ENCODE measurements around the gene DMBT1. TPM values are rescaled to one million over a fixed set of nuclear protein-coding genes. Genes with fewer than 3 reads are reported as not detected.

Gene DMBT1
- polyA plus RNA-seq, 3 donors, result 0.04 to 0.14 (median 0.10) TPM

DNA sequence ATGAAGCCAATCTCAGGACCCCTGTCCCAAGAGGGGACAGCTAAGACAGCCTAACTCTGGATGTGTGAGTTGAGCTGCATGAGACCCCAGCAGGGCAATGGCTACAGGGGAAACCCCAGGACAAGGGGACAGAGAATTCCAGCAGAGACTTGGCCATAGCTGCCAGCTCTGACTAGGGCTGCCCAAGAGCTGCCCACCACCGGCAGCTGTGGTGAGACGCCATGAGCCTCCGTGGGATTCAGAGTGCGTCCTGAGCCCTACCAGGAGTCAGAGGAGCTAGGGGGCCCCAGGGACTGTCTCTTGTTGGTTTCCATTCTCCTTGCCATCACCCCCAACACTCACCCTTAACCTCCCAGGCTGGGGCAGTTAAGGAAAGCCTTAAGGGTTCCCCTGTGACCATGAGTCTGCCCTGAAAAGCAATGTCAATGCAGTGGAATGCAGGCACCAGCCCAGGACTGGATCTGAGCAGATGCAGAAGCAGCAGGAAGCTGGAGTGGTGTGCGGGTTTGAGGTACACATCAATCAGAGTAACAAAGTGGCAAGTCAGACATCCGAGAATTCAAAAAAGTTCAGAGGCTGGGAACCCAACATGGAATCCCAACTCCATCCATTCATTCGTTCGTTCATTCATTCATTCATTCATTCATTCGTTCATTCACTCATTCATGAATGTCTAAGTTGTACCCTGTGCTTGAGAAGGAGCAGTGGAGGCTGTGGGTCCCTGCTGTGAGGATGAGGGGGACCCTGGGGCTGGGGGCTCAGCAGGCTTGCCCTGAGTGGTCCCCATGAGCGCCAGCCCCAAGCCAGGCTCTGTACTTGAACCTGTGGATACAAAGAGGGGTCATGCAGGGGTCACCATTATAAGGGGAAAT is 86.2 kb downstream of the DMBT1 start:
- no peak for DNase-seq

DNA sequence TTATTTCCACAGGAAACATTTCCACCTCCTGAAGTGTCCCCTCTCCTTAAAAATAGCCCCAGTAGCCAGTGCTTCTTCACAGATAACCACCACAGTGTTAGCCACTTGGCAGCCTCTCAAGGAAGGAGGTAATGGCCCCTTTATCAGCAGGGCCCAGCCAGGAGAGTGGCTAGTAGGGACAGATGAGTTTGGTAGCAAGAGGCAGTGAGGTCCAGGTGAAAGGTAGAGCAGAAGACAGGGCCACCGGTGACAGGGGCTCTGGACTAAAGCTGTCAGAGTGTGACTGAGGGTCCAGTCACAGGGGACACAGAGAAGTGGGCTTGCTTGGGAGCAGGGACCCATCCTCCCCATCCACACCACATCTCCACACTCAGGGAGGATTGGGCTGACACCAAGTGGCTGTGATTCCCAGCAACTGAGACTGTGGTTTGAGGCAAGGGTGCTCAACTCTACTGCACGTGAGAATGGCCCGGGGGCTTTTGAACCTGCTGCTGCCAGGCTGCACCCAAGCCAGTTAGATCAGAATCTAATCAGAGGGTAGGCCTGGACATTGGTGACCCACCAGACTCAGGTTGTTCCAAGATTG is 86.9 kb downstream of the DMBT1 start:
- no peak for DNase-seq

DNA sequence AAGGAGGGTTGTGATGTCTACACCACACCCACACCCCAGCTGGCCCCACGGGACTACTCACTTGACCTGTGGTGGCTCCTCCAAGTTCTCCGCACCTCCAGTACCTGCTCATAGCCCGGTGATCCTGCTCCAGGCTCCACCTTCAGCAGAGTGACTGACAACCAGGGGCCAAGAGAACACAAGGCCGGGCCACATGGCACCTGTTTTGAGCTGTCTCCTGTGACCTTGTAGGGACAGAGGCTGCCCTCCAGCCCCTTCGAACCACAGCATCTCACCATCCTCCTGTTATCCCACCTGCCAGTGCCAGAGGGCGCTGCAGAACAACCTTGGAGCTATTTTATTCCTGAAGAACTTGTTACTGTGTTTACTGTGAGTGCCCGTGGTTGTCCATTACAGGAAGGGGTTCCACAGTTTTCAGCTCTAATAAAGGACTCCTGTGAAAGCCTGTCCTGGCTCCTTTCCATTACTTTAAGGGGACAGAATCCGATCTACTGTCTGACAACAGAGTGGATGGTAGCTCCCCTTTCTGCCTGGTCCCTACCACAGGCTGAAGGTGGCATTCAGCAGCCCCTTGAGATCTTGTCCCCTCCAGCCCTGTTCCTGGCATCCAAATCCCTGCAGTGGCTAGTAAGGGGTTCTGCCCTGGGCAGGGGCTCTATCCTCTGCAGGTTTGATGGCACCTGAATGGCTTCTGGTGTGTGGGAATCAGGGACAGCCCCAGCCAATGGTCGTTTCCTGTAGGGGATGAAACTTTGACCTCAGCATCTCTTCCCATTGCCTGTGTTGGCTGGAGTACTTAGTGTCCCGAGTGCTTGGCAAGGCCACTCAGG is 88.3 kb downstream of the DMBT1 start:
- DNase-seq, result peak; percentile 58

DNA sequence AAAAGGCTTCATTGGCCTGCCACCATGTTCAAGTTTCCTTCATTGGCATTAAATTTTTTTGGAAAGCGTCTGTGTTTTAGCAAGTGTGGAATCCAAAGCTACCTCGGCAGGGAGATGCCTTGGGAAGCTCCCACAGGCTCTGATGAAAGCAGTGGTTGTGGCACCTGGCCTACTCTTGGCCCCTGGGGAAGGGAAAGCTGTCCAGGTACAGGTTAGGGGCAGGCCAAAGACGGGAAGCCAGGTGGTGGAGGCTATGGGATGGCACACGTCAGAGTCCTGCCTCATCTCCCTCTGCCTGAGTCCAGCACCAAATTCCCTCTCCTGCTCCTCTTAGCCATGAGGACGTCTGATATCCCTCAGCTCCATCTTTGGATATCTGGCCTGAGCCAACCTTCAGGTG is 89.3 kb downstream of the DMBT1 start:
- DNase-seq, result no peak

DNA sequence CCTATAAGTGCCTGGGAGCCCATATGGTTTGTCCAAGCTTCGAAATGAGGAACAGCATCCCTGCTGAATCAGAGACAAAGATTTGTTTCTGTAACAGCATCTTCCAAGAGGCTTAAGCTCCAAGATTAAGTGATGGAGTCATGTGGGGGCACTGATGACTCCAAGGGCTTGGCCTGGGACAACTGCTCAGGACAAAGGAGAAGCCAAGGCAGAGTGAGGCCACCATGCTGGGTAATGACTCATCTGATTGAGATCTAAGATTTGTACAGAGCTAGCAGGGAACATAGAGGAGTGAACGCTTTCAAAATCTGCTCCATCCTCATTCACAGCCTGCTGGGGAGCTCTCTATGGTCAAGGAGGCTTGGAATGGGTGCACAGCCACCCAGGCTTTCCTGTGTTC is 89.8 kb downstream of the DMBT1 start:
- DNase-seq, result no peak

DNA sequence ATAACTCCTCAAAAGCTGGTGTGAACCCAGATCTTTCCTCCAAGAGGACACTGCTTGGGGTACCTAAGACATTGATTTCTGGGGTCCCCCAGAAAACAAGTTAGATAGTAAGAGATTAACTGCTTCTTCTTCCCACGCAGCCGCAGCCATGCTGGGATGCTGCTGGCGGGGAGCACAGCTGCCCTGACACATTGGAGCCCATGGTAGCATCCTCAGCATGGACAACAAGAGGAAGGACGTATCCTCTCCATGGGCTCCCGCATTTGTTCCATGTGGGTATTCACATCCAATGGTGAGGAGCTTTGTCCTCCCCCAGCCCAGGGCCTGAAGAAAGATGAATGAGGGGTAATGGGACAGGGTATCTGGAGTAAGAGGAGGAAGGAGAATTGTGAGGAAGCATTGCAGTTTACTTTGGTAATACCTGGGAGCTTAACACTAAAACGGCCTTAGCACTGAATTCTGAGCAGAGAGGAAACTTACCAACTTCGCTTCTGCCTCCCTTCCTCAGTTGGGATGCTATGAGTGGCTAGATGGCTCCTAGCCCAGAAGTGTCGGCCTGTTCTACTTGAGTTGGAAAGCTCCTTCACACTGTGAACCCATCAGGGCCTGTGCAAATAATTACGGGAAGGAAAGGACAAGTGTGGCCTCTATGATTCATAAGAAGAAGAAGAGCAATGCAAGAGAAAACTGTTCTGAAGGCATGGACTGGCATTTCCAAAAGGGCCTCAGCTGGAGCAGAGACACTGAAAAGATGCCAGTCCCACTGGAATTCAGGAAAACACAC is 95.2 kb downstream of the DMBT1 start:
- DNase-seq, result no peak

DNA sequence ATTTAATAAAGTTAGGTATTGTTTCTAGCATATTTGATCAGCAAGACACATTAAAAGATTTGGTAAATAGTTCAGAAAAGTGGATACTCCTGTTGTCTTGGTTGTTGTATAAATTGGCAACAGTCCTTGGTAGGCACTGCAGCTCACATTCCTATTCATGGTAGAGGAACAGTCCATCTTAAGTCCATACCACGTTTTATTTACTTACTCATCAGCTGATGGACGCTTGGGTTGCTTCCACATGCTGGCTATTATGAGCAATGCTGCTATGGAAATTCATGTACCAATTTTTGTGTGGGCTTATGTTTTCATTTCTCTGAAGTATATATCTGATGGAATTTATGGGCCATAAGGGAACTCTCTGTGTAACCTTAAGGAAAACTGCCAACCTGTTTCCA is 95.8 kb downstream of the DMBT1 start:
- no peak for DNase-seq

DNA sequence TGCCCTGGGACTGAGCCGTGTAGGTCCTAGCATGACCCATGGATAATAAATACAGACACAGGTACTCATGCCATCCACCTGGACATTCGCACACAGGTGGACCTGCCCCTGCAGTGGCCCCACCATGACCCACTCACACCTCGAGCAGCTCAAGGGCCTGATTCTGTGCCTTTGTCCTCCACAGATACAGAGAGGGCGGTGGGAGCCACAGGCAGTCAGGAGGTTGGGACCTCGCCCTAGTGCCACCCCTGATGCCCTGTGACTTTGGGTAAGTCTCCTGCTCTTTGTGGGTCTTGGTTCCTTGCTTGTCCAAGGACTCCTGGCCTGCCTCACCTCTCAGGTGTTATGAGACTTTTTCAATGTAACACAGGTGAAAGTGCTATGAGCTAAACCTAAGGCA is 96.2 kb downstream of the DMBT1 start:
- DNase-seq, result no peak

DNA sequence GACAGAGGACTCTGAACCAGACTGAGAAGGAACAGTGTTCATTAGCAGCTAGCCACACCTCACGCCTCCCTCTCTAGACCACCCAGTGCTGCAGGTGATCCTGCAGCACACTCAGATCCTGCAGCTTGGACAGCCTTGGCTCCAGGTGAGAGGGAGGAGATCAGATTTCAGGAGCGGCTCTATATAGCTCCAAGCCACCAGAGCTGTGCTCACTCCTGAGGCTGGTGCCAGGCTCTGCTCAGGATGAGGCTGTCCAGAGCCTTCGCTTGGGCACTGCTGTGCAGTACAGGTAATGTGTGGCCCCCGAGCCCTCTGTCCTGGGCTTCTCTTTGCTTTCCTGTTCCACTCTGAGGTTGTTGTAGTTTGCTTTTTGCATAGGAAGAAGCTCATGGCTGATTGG is 96.7 kb downstream of the DMBT1 start:
- no peak for DNase-seq

DNA sequence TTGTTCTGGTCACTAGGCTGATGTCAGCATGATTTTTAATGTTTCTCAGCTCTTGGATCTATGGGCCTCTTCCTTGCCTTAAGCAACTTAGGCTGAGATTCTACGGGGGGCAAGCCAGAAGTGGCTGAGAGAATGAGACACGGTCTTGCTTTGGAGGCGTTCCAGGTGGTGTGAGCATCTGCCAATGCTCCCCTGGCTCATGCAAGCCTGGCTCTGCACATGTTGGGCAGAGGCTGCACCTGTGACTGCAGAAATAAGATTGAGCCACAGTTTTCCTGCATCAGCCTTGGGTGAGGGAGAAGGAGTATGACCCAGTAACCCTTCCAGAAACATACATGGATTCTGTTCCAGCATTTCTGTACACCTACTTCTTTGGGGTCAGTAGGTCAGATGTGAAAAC is 97.2 kb downstream of the DMBT1 start:
- no peak for DNase-seq

DNA sequence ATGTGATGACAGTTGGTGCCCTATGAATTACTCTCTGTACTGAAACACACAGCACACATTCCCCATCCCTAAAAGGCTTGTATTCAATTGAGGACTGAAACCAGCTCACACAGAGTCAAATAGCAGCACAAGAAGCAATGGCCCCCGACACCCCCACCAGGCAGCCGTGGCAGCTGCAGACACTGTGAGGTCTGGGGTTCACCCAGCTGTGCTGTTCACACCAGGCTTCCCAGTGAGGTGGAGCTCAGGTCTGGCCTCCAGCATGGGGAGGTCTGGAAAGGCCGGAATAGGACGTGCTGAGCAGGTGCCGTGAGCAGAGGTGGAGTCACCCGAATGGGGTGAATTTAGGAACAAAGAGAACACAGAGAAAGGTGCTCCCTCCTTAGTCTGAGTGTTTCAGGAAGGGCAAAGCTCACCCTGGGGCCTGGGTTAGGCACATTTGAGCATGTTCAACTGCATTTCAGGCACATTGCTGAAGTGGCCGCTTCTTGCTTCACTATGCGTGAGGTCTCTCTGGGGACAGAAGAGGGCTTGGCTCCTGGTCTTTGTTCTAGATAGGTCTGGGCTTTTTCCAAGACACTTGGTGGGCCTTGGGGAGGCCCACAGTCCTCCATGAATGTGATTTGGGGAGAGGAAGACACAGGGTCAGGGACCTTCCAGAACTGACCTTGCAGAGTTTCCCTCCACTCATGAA is 97.9 kb downstream of the DMBT1 start:
- DNase-seq, result no peak

DNA sequence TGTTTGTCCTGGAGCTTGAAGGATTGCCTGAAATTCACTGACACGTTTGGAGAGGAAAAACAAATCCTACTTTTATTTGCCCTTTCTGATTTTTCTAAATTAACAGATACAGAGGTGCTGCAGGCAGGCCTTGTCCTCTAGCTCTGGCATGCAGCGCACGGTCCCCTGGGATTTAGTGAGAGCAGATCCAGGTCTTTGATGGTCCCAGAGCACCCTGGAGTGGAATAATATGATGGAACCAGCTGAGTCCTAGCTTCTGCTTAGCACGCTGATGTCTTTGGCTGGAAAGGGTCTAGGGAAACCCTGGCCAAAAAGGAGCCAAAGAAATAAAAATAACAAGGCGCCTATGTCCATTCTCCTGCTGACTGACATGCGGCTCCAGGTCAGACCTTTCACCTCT is 98.6 kb downstream of the DMBT1 start:
- no peak for DNase-seq

DNA sequence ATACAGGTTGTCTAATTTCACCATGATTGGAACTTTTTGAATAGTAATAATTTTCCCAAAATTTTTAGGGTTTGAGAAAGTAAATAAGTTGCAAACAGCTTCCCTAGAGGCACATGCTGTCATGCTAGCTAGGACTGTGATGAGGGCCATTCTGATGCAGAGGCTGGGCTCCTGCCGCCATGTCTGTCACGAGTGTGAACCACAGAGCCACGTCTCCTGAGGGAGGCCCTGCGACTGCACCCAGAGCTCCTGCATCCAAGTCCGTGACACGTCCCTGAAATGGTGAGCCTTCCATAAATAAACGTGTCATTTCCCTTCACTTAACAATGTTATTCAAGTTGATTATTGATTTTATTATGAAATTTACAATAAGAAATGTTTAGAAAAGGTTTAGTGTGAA is 99.1 kb downstream of the DMBT1 start:
- no peak for DNase-seq

DNA sequence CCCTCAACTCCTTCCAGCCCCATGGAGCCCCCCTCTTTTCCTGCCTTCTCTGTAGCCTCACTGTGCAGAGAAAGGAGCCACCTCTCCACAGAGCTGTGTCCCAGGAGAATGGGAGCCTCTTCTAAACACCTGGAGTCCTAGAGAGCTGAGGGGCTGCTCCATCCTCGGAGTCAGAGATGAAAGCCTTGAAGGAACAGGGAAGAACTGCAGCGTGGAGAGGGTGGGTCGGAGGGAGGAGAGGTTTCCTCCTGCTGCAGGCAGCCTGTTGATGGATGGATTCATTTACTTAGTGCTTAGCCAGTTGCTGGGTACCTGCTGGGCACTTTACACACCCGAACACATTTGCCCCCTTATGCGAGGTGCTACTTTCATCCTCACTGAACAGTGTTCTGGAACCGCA is 100.1 kb downstream of the DMBT1 start:
- no peak for DNase-seq

DNA sequence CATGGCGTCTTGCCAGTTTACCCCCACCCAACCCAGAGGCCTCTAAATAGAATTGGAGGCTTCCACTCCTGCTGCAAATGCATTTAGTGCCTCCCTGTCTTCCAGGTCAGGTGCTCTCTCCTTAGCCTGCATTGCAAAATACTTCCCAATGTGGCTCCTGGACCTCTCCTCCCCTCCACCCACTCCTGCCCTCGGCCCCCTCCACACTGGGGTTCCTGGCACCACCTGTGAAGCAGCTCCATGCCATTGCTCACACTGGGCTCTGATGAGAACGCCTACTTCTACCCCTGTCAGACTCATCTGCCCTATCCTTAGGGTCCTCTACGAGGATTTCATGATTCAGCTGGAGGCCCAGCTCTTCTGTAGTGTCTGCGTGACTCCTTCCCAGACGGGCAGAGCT is 101.7 kb downstream of the DMBT1 start:
- DNase-seq, result no peak

DNA sequence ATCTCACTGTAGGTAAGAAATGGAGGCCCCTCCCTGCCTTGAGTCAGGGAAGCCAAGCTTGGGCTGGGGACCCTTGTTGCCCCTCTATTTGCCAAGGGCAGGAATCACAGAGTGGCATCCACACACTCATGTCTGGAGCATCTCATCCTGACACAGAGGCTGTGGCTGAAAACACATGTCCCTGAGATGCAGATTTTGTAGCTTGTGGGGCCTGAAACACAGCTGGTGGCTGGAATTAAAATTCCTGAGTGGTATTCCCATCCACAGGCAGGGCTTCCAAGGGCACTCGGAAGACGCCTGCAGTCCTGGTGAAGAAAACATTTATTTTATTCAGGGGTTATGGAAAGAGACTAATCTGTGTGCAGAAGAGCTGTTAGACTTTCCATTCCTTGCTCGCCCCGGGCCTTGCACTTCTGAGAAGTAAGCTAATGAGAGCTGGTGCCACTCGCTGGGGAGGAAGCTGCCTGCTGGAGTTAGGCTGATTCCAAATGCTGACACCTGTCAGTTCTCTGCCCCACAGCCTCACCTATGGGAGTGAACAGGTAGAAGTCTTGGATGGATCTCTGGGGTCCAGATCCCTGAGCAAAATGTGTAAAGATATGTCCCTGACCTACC is 103.1 kb downstream of the DMBT1 start:
- DNase-seq, result no peak

DNA sequence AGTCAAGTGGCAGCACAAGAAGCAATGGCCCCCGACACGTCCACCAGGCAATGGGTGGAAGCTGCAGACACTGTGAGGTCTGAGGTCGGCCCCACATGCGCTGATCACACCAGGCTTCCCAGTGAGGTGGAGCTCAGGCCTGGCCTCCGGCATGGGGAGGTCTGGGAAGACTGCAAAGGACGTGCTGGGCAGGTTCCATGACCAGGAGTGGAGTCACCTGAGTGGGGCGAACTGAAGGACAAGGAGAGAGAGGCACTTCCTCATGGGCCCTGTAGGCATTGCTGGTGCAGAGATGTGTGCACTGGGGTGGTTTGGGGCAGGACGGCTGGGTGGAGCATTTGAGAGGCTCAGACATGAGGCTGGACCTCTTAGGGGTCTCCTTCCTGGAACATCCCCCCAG is 103.9 kb downstream of the DMBT1 start:
- no peak for DNase-seq

DNA sequence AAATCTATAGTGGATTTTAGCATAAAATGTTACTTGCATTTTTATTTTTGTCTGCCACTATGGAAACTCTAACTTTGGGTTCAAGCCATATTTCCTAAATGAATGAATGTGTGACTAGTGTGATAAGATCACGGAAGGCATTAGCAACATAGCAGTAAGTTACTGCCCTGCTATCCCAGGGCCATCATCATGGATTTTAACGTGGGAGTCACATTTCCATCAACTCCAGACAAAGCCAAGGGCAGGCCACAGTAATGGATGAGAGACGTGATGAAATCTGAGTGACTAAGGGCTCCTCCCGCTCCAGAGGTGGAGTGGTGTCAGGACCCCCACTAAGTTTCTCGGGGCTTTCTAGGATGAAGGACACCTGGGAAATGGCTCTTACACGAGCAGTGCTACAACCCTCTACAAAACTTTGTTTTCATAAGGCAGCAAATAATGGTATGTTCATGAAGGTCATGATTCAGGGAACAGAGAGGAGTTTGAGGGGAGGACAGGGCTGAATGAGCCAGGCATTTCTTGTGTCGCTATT is 104.8 kb downstream of the DMBT1 start:
- peak; percentile 46 for DNase-seq

DNA sequence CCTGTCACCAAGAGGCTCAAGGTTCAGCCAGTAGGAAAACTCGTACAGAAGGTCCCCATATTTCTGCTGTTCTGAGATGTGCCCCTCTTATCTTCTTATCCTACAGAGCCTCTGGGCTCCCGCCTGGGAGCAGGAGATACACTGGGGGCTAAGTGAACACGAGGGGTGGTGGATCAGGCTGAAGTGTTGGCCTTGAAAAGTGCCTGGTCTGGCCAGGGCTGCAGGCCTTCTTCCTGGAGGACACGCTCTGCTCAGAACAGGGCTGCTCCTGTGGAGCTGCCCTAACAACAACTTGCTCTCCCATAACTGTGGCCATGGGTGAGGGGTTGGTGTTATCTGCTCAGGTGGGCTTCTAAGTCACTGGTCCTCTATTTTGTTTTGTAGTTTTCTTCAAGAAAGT is 105.4 kb downstream of the DMBT1 start:
- no peak for DNase-seq

DNA sequence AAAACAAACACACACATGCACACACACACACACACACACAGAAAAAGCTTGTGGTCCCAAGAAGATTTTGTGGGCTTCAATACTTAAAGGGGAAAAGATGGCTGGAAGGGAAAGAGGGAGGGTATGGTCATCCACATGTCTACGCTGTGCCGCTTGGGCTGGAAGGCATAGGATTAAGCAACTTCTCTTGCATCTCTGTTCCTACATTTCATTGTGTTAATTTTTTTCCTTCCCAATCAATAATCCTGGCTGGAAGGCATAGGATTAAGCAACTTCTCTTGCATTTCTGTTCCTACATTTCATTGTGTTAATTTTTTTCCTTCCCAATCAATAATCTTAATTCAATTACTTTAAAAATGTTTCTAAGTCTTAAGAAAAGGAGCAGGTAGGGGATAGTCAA is 108.5 kb downstream of the DMBT1 start:
- DNase-seq, result no peak

DNA sequence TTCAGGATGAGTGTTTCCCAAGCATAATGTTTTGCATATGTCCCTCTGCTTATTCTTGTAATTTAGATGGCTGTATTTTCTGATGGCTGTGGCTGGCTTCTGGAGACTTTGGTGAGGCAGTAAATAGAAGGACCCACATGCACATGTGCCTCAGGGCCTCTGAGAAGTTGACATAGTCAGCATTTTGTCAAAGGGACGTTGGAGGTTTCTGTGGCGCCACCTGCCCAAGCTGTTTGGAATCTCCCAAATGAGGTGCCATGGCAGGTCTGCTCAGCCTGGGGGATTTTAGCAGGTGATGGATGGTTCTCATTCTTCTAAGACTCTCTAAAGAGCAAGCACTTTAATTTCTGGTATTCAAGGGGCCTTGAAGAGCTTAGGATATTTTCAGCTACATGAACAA is 109.3 kb downstream of the DMBT1 start:
- DNase-seq, result no peak
